ENCODE data around the gene PIH1D1. TPM values are rescaled to one million over a fixed set of nuclear protein-coding genes. Genes with fewer than 3 reads are reported as not detected.

PIH1D1 gene
- total and polyA plus RNA-seq, 2 of the 13 experiments (the other 11 are each of a cell fraction or from before 2014, with no cell fraction given) = 110 to 137 TPM

- TF ChIP-seq PRDM15 (CRISPR knock-in tag; IDR thresholded peaks at IDR 0.05) = no peak
- peak; percentile 33; the same call in 1 of the 2 replicates for TF ChIP-seq ZNF263 (CRISPR knock-in tag; IDR thresholded peaks at IDR 0.05)
- no peak for TF ChIP-seq HNF4A (CRISPR knock-in tag; IDR thresholded peaks at IDR 0.05)
- no peak for TF ChIP-seq XBP1 (CRISPR knock-in tag; IDR thresholded peaks at IDR 0.05)
- no peak for TF ChIP-seq ZNF20 (CRISPR knock-in tag; IDR thresholded peaks at IDR 0.05)
- TF ChIP-seq HNF1A (IDR thresholded peaks at IDR 0.05; ENCODE audit: low read depth) = no peak
- TF ChIP-seq HNF1A (CRISPR knock-in tag; IDR thresholded peaks at IDR 0.05; ENCODE audit: borderline replicate concordance) = no peak
- no peak for TF ChIP-seq PTBP1 (IDR thresholded peaks at IDR 0.05; ENCODE audit: low read depth, low read length, poor library complexity, severe bottlenecking)
- peak; percentile 98 for TF ChIP-seq ZNF768 (CRISPR knock-in tag; IDR thresholded peaks at IDR 0.05)
Measured at GRCh38 chr19:49479975-49480628, 28.5 kb upstream of the PIH1D1 start (continued).
